ENCODE data around the gene LPP. TPM values are rescaled to one million over a fixed set of nuclear protein-coding genes. Genes with fewer than 3 reads are reported as not detected.

The LPP gene
- total and polyA plus RNA-seq, 10 of the 15 experiments (the other 5 are each of a cell fraction or from before 2014, with no cell fraction given), result under 0.01 to 0.62 (median 0.03) TPM

DNA sequence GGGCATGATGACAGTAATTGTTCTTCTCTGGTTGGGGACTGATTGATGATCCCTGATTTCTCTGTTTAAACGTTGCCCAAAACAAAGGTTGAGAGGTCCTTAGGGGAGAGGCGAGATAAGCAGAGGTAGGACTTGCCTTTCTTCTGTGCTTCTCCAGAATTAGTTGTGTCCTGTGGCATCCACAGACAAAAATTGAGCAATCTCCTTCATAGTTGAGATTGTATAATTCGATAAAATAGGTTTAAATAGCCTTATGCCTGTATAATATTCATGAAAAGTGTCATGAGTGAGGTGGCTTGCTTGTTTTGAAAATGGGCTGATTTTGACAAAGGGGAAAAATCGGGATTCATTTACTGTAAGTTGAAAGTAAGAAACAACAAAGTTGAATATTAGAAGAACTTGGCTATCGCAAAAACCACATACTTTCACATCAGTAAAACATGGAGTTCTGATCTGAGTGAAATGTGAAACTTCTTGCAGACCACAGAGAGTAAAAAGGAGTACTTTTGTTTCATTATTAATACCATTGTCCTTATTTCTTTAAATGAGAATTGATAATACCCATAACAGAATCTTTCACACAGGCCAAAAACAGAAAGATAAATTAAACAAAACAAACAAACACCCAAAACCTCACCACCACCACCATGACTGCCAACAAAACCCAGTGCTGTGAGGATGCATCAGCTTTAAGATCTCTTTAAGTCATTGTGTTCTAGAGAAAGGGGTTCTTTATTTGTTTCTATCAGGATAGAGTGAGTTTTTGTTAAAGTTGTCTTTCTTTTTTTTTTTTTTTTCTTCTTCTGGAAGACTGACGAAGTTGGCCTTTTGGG is 155.7 kb downstream of the LPP start (continued):
- TF ChIP-seq, protein P1, sequence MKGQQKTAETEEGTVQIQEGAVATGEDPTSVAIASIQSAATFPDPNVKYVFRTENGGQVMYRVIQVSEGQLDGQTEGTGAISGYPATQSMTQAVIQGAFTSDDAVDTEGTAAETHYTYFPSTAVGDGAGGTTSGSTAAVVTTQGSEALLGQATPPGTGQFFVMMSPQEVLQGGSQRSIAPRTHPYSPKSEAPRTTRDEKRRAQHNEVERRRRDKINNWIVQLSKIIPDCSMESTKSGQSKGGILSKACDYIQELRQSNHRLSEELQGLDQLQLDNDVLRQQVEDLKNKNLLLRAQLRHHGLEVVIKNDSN (IDR thresholded peaks at IDR 0.05; ENCODE audit: borderline replicate concordance, extremely low read length, insufficient read depth, low read depth, low read length), result no peak
- no peak for TF ChIP-seq SUZ12 (IDR thresholded peaks at IDR 0.05; ENCODE audit: unreplicated experiment)
- peak; percentile 60 to 86 for TF ChIP-seq IKZF2 (IDR thresholded peaks at IDR 0.05)
- TF ChIP-seq ZNF24 (IDR thresholded peaks at IDR 0.05), result no peak
- TF ChIP-seq NFIC (IDR thresholded peaks at IDR 0.05; ENCODE audit: low read depth, low read length), result peak; percentile 99
- no peak for TF ChIP-seq ESRRA (IDR thresholded peaks at IDR 0.05; ENCODE audit: low read length)
- no peak for TF ChIP-seq RAD21 (IDR thresholded peaks at IDR 0.05; ENCODE audit: insufficient read depth, low read depth, low read length)
- peak in 1 of 2 experiments; percentile 47; a peak in 1 of 4 replicates for TF ChIP-seq SRF (IDR thresholded peaks at IDR 0.05; ENCODE audit: low read depth in 2 of 2, low read length in 2 of 2)
- TF ChIP-seq, protein P2, sequence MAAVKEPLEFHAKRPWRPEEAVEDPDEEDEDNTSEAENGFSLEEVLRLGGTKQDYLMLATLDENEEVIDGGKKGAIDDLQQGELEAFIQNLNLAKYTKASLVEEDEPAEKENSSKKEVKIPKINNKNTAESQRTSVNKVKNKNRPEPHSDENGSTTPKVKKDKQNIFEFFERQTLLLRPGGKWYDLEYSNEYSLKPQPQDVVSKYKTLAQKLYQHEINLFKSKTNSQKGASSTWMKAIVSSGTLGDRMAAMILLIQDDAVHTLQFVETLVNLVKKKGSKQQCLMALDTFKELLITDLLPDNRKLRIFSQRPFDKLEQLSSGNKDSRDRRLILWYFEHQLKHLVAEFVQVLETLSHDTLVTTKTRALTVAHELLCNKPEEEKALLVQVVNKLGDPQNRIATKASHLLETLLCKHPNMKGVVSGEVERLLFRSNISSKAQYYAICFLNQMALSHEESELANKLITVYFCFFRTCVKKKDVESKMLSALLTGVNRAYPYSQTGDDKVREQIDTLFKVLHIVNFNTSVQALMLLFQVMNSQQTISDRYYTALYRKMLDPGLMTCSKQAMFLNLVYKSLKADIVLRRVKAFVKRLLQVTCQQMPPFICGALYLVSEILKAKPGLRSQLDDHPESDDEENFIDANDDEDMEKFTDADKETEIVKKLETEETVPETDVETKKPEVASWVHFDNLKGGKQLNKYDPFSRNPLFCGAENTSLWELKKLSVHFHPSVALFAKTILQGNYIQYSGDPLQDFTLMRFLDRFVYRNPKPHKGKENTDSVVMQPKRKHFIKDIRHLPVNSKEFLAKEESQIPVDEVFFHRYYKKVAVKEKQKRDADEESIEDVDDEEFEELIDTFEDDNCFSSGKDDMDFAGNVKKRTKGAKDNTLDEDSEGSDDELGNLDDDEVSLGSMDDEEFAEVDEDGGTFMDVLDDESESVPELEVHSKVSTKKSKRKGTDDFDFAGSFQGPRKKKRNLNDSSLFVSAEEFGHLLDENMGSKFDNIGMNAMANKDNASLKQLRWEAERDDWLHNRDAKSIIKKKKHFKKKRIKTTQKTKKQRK (IDR thresholded peaks at IDR 0.05; ENCODE audit: low read depth, low read length), result no peak
- peak; percentile 98 for TF ChIP-seq ZNF217 (IDR thresholded peaks at IDR 0.05)
- no peak for TF ChIP-seq SP1 (IDR thresholded peaks at IDR 0.05; ENCODE audit: low read depth, low read length)
- TF ChIP-seq KLF5 (IDR thresholded peaks at IDR 0.05; ENCODE audit: partially characterized antibody), result no peak
- TF ChIP-seq RAD51 (IDR thresholded peaks at IDR 0.05), result no peak
- TF ChIP-seq PAX5 (IDR thresholded peaks at IDR 0.05; ENCODE audit: borderline replicate concordance, low read depth, low read length), result peak; percentile 82
- TF ChIP-seq CREB1 (IDR thresholded peaks at IDR 0.05; ENCODE audit: low read depth), result no peak
- no peak for TF ChIP-seq ZSCAN29 (IDR thresholded peaks at IDR 0.05)
- TF ChIP-seq FOXK2 (IDR thresholded peaks at IDR 0.05), result no peak
- TF ChIP-seq LARP7 (IDR thresholded peaks at IDR 0.05), result no peak
- TF ChIP-seq JUNB (IDR thresholded peaks at IDR 0.05), result peak; percentile 99
- 0 out of 2 replicates have a peak, but pooled peaks have one; percentile 79 for TF ChIP-seq RCOR1 (conservative IDR thresholded peaks at IDR 0.05; ENCODE audit: low read depth, low read length)
- TF ChIP-seq HDAC6 (IDR thresholded peaks at IDR 0.05; ENCODE audit: unreplicated experiment), result no peak
- no peak for TF ChIP-seq PKNOX1 (IDR thresholded peaks at IDR 0.05)
- TF ChIP-seq CBFB (IDR thresholded peaks at IDR 0.05; ENCODE audit: low read depth), result peak; percentile 82
- no peak for TF ChIP-seq ZNF622 (IDR thresholded peaks at IDR 0.05)
- TF ChIP-seq DPF2 (IDR thresholded peaks at IDR 0.05), result peak; percentile 75; the same call in 1 of the 2 replicates

All from GM12878 (cell line).